NCI-H1436 treated with DMSO at 0.1 percent for 48 hours (cell line): Measurements from ENCODE around the gene MOB3B.
"Not testable (repeated sequence)": the region's sequence is repeated elsewhere in the genome, so short reads cannot be mapped to it uniquely, and the experiment has no call there.

Experiments
- DNase-seq: peaks from one replicate; lab custom pipeline; 2025; lab: John Stamatoyannopoulos, UW

Gene MOB3B

GRCh38 chr9:27475057-27475595 is 54.5 kb downstream of the MOB3B start:
- DNase-seq: no peak

GRCh38 chr9:27474305-27474704 is 55.3 kb downstream of the MOB3B start:
- no peak for DNase-seq

- DNase-seq: no peak
These were observed 56.5 kb downstream of the MOB3B start for GRCh38 chr9:27473111-27473529.

- no peak for DNase-seq
These were observed 57.4 kb downstream of the MOB3B start for GRCh38 chr9:27472195-27472594.

GRCh38 chr9:27471789-27472188 is 57.8 kb downstream of the MOB3B start:
- DNase-seq: no peak

- no peak for DNase-seq
These were observed 58.2 kb downstream of the MOB3B start for GRCh38 chr9:27471366-27471765.

GRCh38 chr9:27470291-27470856 is 59.2 kb downstream of the MOB3B start:
- no peak for DNase-seq

GRCh38 chr9:27469550-27469949 is 60.1 kb downstream of the MOB3B start:
- no peak for DNase-seq

- no peak for DNase-seq
These were observed 61.0 kb downstream of the MOB3B start for GRCh38 chr9:27468462-27469110.

- no peak for DNase-seq
These were observed 61.6 kb downstream of the MOB3B start for GRCh38 chr9:27468000-27468399.

- no peak for DNase-seq
These were observed 62.1 kb downstream of the MOB3B start for GRCh38 chr9:27467486-27467885.

GRCh38 chr9:27466516-27466915 is 63.1 kb downstream of the MOB3B start:
- DNase-seq: not testable (repeated sequence)

- DNase-seq: not testable (repeated sequence)
These were observed 64.7 kb downstream of the MOB3B start for GRCh38 chr9:27464950-27465349.

GRCh38 chr9:27462846-27463245 is 66.8 kb downstream of the MOB3B start:
- no peak for DNase-seq

GRCh38 chr9:27462434-27462833 is 67.2 kb downstream of the MOB3B start:
- DNase-seq: no peak

GRCh38 chr9:27460226-27461023 is 69.2 kb downstream of the MOB3B start:
- DNase-seq: no peak

- no peak for DNase-seq
These were observed 72.2 kb downstream of the MOB3B start for GRCh38 chr9:27457445-27457844.

- DNase-seq: no peak
These were observed 75.6 kb downstream of the MOB3B start for GRCh38 chr9:27453860-27454553.

- DNase-seq: no peak
These were observed 78.3 kb downstream of the MOB3B start for GRCh38 chr9:27451207-27451797.

GRCh38 chr9:27450752-27451151 is 78.9 kb downstream of the MOB3B start:
- DNase-seq: no peak

- not testable (repeated sequence) for DNase-seq
These were observed 81.3 kb downstream of the MOB3B start for GRCh38 chr9:27448356-27448755.
